Measurements from ENCODE around the gene NAGLU.

- TF ChIP-seq KDM1A (IDR thresholded peaks at IDR 0.05; ENCODE audit: borderline replicate concordance) (no peak), FOXM1 (IDR thresholded peaks at IDR 0.05; ENCODE audit: low read depth, low read length) (no peak)
These were observed 29.6 kb downstream of the NAGLU start for GRCh38 chr17:42565523-42566214.

Data from GM12878 (cell line).